Gastrocnemius medialis (tissue), 4 donors: ENCODE results near the gene HSD17B3.

Experiments
- POLR2A ChIP-seq, 2 donors: fragments of 450-650 bp; IDR thresholded peaks; one replicate each; pipeline ENCODE4 v1.6.1; 2017; ENCODE audit warnings: antibody characterized with exemption in 2 of 2, mild to moderate bottlenecking in 2 of 2, moderate library complexity in 2 of 2
- TF ChIP-seq, protein P1 (sequence below), 5 experiments: fragments of 450-650 bp in 3 of 5; fragments of 200-600 bp in 2 of 5; sonication (generic) in 2 of 5; IDR thresholded peaks in 4 of 5; conservative IDR thresholded peaks in 1 of 5; 1 replicate in 4 of 5; 2 replicates in 1 of 5; pipeline ENCODE4 v1.5.1; 2016 to 2019; ENCODE audit warnings: antibody characterized with exemption in 5 of 5, mild to moderate bottlenecking in 3 of 5, moderate library complexity in 3 of 5

DNA sequence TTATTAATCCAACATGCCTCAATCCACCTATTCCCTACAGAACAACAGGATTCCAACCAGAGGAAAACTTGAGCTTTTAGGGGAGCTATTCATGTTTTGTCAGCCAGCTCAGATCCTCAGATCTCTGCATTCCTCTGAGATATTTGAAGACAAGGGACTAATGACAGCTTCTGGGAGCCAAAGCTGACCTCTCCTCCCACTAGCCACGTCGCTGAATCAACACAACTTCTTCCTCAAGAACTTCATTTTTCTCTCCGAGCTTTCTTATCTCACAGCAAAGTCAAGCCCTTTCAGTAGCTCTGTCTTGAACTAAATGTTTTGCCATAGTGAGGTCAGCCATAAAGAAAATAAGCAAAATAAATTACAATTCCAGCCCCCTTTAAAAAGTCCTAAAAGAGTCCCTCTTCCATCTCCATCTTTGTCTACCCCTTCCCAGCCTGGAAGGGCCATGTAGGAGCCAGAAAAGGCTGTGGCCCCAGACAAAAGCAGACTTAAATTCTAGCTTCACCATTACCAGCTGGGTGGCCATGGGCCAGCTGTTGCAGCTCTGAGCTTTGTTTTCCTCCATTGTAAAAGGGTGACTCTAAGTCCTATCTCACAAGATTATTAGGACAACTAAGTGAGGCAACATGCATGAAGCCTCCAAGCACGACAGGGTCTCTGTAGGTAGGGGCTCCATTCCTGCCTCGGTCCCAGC lies 65.0 kb downstream of the HSD17B3 start:
- TF ChIP-seq, protein P1, sequence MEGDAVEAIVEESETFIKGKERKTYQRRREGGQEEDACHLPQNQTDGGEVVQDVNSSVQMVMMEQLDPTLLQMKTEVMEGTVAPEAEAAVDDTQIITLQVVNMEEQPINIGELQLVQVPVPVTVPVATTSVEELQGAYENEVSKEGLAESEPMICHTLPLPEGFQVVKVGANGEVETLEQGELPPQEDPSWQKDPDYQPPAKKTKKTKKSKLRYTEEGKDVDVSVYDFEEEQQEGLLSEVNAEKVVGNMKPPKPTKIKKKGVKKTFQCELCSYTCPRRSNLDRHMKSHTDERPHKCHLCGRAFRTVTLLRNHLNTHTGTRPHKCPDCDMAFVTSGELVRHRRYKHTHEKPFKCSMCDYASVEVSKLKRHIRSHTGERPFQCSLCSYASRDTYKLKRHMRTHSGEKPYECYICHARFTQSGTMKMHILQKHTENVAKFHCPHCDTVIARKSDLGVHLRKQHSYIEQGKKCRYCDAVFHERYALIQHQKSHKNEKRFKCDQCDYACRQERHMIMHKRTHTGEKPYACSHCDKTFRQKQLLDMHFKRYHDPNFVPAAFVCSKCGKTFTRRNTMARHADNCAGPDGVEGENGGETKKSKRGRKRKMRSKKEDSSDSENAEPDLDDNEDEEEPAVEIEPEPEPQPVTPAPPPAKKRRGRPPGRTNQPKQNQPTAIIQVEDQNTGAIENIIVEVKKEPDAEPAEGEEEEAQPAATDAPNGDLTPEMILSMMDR (IDR thresholded peaks at IDR 0.05 in 4 of 5, conservative IDR thresholded peaks at IDR 0.05 in 1 of 5) = no peak
- TF ChIP-seq POLR2A (IDR thresholded peaks at IDR 0.05) = no peak
